Measurements from ENCODE around the gene APEX2. TPM values are rescaled to one million over a fixed set of nuclear protein-coding genes. Genes with fewer than 3 reads are reported as not detected.
A peak's percentile ranks its signal among the peaks of the same experiment; 100 is the strongest.

The APEX2 gene, protein sequence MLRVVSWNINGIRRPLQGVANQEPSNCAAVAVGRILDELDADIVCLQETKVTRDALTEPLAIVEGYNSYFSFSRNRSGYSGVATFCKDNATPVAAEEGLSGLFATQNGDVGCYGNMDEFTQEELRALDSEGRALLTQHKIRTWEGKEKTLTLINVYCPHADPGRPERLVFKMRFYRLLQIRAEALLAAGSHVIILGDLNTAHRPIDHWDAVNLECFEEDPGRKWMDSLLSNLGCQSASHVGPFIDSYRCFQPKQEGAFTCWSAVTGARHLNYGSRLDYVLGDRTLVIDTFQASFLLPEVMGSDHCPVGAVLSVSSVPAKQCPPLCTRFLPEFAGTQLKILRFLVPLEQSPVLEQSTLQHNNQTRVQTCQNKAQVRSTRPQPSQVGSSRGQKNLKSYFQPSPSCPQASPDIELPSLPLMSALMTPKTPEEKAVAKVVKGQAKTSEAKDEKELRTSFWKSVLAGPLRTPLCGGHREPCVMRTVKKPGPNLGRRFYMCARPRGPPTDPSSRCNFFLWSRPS
- 28.5 and 29.0 TPM in 2 replicates for total RNA-seq (2021)
- long read RNA-seq, transcript APEX2-202 (5 exons, 728 nt), result minor isoform, 23 of 233 reads
- long read RNA-seq, transcript APEX2-201 (6 exons, 3,245 nt), result major isoform, 186 of 233 reads
- long read RNA-seq, partial matches to known transcripts, result 8 of 233 reads
- long read RNA-seq, other reads (novel, unspliced or antisense), result 16 of 233 reads

GRCh38 chrX:54999717-55000598 lies at the start of gene APEX2:
Gene APEX2, plus strand, starts transcription at chrX:55000363. Its CDS starts 60 bp downstream, at chrX:55000423.
- peak within 1 kb of the TSS; percentile 52 for H3K27ac ChIP-seq (ENCODE audit: insufficient read length, low read depth, low read length)
- H3K4ac ChIP-seq (ENCODE audit: low read depth, low read length), result no peak within 1 kb of the TSS
- peak within 1 kb of the TSS; percentile 28 for H3K18ac ChIP-seq (ENCODE audit: insufficient read length, low read depth, low read length)
- peak within 1 kb of the TSS; percentile 60; the same call in 1 of the 2 replicates for H3K14ac ChIP-seq (ENCODE audit: insufficient read depth, low read length)
- no peaks in the 10 kb centered on the region for H4K20me1 ChIP-seq (ENCODE audit: control insufficient read depth, insufficient read depth, insufficient read length)
- Mint-ChIP-seq H3K36me3 (ENCODE audit: insufficient read depth in 1 of 3, low read depth in 3 of 3) (peaks cover 15 to 39% (median 25%) of the 10 kb centered on the region in 3 experiments), H3K4me1 (peaks cover 3 to 9% of the 10 kb centered on the region in 2 experiments; a peak in 3 of 4 replicates), H3K27me3 (ENCODE audit: low read depth) (peaks cover 1% of the 10 kb centered on the region; the same call in 1 of the 2 replicates), H3K4me3 (peak within 1 kb of the TSS; percentile 85 to 90), H3K27ac (peak within 1 kb of the TSS; percentile 47 to 91 (median 80); a peak in 6 of 7 replicates), H3K9me3 (peaks cover 72 to 73% of the 10 kb centered on the region in 2 experiments)
- H3K27me3 ChIP-seq (ENCODE audit: insufficient read depth, low read length), result no peaks in the 10 kb centered on the region
- H3K4me2 ChIP-seq (ENCODE audit: insufficient read depth, insufficient read length, low read length), result peak within 1 kb of the TSS; percentile 66
- no peak within 1 kb of the TSS for H2AFZ ChIP-seq (ENCODE audit: low read length)
- H4K91ac ChIP-seq (ENCODE audit: insufficient read length, low read depth, low read length), result no peak within 1 kb of the TSS
- H3T11ph ChIP-seq (ENCODE audit: low read length), result no peak within 1 kb of the TSS
- H3K79me2 ChIP-seq (ENCODE audit: insufficient read depth, low read length), result no peaks in the 10 kb centered on the region
- no peak within 1 kb of the TSS for H3K23ac ChIP-seq (ENCODE audit: insufficient read length, low read depth, low read length)
- peaks cover 3% of the 10 kb centered on the region for H3K23me2 ChIP-seq (ENCODE audit: insufficient read length, low read depth, low read length, poor library complexity, severe bottlenecking)
- TF ChIP-seq, protein P1, sequence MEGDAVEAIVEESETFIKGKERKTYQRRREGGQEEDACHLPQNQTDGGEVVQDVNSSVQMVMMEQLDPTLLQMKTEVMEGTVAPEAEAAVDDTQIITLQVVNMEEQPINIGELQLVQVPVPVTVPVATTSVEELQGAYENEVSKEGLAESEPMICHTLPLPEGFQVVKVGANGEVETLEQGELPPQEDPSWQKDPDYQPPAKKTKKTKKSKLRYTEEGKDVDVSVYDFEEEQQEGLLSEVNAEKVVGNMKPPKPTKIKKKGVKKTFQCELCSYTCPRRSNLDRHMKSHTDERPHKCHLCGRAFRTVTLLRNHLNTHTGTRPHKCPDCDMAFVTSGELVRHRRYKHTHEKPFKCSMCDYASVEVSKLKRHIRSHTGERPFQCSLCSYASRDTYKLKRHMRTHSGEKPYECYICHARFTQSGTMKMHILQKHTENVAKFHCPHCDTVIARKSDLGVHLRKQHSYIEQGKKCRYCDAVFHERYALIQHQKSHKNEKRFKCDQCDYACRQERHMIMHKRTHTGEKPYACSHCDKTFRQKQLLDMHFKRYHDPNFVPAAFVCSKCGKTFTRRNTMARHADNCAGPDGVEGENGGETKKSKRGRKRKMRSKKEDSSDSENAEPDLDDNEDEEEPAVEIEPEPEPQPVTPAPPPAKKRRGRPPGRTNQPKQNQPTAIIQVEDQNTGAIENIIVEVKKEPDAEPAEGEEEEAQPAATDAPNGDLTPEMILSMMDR (conservative IDR thresholded peaks at IDR 0.05), result no peak
- H3K4me1 ChIP-seq (ENCODE audit: insufficient read depth, low read length), result no peaks in the 10 kb centered on the region; the same call in 1 of the 2 replicates
- H3K9me3 ChIP-seq (ENCODE audit: control insufficient read depth, low read depth, low read length), result peaks cover 48% of the 10 kb centered on the region
- no peak within 1 kb of the TSS for H2BK12ac ChIP-seq (ENCODE audit: insufficient read length, low read depth, low read length)
- WGBS (ENCODE audit: extremely low coverage, insufficient read length, low lambda C conversion rate), result no CpG with 5 or more reads among the region's 55 CpGs
- no peak within 1 kb of the TSS for H4K8ac ChIP-seq (replicated peaks; ENCODE audit: insufficient read length, low read depth, low read length)
- no peak within 1 kb of the TSS for H2BK15ac ChIP-seq (ENCODE audit: low read depth, low read length)
- H3K79me1 ChIP-seq (ENCODE audit: insufficient read depth, low read depth, low read length, poor library complexity, severe bottlenecking), result no peaks in the 10 kb centered on the region
- H2BK120ac ChIP-seq (ENCODE audit: low read depth, low read length, poor library complexity, severe bottlenecking), result no peak within 1 kb of the TSS
- H2AK5ac ChIP-seq (ENCODE audit: insufficient read length, low read length), result no peak within 1 kb of the TSS
- H3K9ac ChIP-seq (ENCODE audit: extremely low read depth, insufficient read length, low read length), result peak within 1 kb of the TSS; percentile 76
- no peak within 1 kb of the TSS for H2BK20ac ChIP-seq (ENCODE audit: low read depth, low read length, poor library complexity, severe bottlenecking)
- H3K56ac ChIP-seq (ENCODE audit: insufficient read length, low read depth, low read length), result no peak within 1 kb of the TSS
- no peak within 1 kb of the TSS for H2BK5ac ChIP-seq (ENCODE audit: insufficient read length, low read length)
- peak; percentile 91 for DNase-seq
- H4K5ac ChIP-seq (ENCODE audit: insufficient read length, low read depth, low read length), result no peak within 1 kb of the TSS
